B cell (primary cell): ENCODE measurements around the gene ASTN1.

Experiments
- CTCF ChIP-seq: fragments of 200-600 bp; IDR thresholded peaks from one replicate; pipeline ENCODE4 v1.8.0; 2022; ENCODE audit warnings: antibody characterized with exemption, mild to moderate bottlenecking
- EZH2 ChIP-seq: IDR thresholded peaks from 2 replicates; pipeline ENCODE4 v1.6.1; 2012; ENCODE audit warnings: borderline replicate concordance, low read depth, mild to moderate bottlenecking, moderate library complexity, low read length; ENCODE audit not compliant: insufficient read depth, poor library complexity, severe bottlenecking

- TF ChIP-seq CTCF: no peak
- TF ChIP-seq EZH2: no peak
Measured at GRCh38 chr1:176976771-176977170, 187.7 kb downstream of the ASTN1 start.
